HG03460 (cell line): ENCODE measurements around the gene FBXO39.
"Not testable (repeated sequence)": the region's sequence is repeated elsewhere in the genome, so short reads cannot be mapped to it uniquely, and the experiment has no call there.

Source experiments
- ATAC-seq: cut with Tn5 transposase; IDR thresholded peaks from one replicate; pipeline ENCODE4 v1.9.1; 2021; ENCODE audit not compliant: unreplicated experiment

The FBXO39 gene

DNA sequence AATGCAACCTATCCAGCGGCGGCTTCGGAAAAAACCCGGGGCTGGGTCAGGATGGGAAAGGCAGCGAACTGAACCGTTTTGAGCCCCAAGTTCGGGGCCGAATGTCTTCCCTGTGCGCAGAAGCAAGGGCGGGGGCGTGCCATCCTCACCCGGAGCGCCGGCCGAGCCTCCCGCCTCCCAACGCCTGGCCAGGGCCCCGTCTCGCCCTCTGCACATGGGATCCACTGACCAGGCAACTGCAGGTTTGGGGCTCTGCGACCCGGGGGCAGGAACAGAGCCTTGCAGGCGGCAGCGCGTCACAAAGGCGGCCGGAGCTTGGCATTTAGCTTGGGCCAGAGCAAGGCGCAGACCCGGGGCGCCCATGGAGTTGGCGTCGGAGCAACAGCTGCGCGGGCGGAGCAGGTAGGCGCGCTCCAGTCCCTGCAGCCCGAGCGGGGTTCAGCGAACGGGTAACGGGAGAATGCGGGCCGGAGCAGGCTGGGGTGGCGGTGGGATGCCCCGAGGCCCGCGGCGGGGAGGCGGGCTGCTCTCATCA is at the start of gene FBXO39:
TSS of gene FBXO39 (plus strand) at position 345 of the 535 bp plus-strand sequence. CDS start 3,654 bp downstream, outside the sequence.
- no peak for ATAC-seq

DNA sequence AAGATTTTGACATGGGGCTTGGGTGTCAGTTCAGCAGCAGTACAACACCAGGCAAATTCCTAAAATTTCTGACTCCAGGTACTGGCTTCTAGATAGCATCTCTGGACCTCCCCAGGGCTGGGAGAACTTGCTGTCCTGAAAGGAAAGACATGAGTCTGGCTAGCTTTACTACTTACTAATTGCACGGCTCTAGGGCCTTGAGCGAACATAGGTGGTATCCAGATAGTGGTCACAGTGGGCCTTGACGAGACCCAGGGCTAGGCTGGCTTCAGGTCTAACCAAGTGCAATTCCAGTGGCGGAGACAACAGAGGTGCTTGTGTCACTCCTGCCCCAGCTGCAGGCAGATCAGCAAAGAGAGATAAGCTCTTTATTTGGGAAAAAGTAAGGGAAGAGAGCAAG is 46.5 kb upstream of the FBXO39 start:
- ATAC-seq: no peak

DNA sequence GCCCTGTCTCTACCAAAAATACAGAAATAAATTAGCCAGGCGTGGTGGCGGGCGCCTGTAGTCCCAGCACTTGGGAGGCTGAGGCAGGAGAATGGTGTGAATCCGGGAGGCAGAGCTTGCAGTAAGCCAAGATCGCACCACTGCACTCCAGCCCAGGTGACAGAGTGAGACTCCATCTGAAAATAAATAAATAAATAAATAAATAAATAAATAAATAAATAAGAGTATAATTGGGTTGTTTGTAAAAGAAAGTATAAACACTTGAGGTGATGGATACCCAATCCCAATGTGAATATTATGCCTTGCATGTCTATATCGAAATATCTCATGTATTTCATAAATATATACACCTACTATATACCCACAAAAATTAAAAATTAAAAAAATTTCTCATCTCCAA is 29.4 kb upstream of the FBXO39 start:
- ATAC-seq: not testable (repeated sequence)

DNA sequence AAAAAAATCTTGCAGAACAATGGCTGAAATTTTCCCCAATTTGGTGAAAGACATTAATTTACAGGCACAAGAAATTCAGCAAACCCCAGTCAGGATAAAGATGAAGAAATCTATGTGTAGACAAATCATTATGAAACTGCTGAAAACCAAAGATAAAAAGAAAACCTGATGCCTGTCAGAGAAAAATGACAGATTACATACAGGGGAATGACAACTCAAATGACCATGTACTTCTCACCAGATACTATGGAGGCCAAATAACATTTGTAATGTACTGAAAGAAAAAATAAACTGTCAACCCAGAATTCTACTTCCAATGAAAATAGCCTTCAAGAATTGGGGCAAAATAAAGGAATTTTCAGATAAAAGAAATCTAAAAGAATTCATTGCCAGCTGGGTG is 27.4 kb upstream of the FBXO39 start:
- no peak for ATAC-seq

DNA sequence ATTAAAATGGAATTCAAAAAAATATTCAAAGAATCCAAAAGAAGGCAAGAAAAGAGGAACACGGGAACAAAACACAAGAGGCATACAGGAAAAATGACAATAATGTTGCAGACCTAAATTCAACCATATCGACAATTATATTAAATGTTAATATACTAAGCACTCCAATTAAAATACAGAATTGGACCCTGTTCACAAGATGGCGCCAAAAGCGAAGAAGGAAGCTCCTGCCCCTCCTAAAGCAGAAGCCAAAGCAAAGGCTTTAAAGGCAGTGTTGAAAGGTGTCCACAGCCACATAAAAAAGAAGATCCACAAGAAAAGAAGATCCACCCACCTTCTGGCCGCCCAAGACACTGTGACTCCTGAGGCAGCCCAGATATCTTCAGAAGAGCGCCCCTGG is 26.5 kb upstream of the FBXO39 start:
- ATAC-seq: no peak

DNA sequence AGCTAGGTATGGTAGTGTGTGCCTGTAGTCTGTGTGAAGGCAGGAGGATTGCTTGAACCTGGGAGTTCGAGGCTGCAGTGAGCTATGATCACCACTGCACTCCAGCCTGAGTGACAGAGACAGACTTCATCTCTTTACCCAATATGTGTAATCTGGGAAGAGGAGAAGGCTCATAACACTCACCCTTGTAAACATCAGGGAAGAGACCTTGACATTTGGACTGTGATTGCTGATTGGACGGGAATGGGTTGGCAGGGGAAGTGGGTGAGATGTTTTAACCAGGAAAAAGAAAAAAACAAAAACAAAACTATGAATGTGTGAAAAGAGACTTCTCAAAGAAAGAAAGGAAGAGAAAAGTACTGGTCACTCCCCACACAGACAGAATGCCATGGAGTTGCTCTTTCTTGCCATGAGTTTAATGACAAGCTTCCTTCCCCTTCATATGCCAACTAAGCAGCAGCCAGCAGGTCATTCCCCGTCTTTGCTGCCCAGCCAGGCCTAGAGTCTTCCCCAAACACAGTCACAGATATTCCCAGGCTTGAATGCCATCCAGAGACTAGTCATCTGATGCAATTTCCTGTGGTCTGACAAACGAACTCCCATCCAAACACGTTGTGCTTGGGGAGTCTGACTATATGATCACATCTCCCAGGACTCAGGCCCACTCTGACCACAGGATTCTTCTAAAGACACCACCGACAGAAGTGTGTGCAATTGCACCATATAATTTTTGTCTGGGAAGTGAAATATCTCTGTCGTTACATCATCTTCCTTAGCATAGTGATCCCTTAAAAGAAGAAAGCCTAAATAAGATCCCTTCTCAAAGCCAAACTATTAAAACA is 23.7 kb upstream of the FBXO39 start:
- no peak for ATAC-seq

DNA sequence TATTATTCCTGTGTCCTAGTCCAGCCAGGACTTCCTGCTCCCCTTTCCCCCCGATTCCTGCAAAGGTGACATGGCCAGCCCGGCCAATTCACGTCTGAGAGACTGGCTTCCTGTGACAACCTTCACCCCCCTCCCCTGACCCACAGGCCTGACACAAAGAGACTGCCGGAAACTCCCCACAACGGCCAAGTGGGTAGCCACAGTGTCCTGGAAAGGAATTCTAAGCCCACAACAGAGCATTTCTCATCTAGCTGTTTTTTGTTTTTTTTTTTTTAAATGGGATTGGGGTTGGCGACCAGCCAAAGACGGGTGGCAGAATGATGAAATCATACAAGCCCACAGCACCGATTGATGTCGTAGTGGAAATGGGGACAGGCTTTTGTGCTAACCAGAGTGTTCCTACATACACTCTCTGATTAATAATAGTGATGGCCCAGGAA is 23.0 kb upstream of the FBXO39 start:
- ATAC-seq: no peak

DNA sequence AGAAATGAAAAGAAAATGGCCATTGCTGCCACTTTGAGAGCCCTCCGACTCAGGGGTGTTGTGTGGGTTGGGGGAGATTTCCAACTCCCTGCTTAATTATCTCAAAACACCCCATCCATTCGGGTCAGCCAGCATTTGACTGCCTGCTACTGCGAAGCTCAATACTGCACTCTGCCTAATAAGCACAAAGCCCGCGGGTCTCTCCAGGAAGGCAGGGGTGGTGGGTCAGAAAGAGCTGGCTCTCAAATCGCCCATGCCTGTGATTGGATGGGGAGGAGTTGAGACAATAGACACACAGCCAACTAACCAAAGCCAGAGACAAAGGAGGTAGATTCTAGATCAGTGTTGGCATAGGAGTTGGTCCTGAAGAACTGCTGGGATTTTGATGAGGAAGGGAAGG is 22.5 kb upstream of the FBXO39 start:
- no peak for ATAC-seq

DNA sequence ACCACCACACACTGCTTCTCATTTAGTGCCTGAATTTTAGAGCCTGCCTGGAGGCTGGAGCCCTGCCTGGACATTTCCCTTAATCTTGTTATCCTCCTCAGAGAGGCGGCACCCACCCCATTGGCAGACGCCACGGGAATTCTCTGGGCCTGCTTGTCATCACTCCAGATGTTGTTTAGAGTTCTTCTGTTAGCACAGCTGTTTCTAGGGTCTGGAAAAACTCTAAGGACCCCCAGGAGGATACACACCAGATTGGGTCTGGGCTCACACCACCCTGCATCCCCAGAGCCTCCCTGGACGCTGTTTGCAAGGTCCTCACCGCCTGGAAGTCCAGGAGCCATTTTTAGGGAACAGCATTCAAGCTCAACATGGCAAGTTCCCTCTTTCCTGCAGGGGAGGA is 20.7 kb upstream of the FBXO39 start:
- no peak for ATAC-seq

DNA sequence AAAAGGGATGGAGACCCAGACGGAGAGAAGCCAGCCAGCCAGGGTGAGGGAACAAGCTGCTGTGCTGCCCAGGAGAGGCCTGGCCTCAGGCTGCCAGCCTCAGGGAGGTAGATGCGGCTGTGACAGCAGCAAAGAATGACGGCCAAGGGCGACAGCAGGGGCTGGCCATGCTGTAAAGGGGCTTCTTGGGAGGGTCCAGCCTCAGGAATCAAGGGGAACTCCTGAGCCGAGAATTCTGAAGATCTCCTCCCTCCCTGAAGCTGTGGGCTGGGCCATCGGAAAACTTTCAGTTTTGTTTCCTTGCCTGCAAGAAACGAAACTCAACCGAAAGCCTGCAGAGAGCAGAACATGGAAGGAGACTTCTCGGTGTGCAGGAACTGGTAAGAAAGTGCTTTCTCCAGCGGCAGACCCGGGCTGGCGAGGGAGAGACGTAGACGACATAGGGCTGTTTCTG is 20.3 kb upstream of the FBXO39 start, which contains the start of gene XAF1:
TSS of gene XAF1 (plus strand) at position 316 of the 454 bp plus-strand sequence. CDS start at position 349, 33 bp downstream.
- ATAC-seq: peak; percentile 57

DNA sequence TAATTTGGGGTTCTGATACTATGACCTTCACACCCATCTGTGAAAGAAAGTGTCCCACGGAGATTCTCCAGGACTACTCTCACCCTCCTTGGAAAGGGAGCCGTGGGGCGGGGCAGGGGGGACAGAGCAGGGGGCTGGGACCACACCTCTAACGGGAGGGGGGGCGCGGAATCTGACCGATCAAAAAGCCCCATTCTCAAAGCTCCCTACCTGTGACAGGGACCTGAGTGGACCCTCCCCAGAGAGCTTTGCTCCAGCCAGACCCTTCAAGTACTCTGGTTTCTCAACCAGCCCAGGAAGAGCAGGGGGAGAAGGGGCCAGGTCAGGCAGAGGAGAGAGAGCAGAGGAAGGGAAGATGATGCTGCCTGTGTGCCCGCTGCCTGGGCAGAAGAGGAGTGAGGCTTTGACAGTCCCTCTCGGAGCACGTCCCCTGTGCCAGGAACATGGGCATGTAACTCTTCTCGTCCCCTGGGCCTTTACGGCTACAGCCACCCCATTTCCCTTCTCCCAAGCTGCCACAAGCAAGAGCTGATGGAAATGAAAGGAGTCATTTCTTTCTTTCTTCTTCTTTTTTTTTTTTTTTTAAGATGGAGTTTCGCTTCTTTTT is 19.5 kb upstream of the FBXO39 start:
- ATAC-seq: no peak

DNA sequence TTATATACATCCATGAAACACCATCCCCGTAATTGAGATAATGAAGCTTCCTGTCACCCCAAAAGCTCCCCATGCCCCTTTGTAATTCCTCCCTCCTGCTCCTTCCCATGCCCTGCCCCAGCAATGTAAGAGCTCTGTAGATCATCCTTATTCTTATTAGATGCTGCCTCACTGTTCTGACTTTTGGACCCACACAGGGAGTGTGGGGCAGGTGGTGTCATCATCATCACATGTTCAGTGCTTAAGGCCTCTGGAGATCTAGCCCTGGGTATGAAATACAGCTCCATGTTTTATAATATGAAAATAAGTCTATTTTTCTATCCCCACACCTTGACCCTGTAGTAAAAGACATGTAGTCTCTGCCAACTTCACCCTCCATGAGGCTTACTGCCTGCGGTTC is 18.3 kb upstream of the FBXO39 start:
- no peak for ATAC-seq

DNA sequence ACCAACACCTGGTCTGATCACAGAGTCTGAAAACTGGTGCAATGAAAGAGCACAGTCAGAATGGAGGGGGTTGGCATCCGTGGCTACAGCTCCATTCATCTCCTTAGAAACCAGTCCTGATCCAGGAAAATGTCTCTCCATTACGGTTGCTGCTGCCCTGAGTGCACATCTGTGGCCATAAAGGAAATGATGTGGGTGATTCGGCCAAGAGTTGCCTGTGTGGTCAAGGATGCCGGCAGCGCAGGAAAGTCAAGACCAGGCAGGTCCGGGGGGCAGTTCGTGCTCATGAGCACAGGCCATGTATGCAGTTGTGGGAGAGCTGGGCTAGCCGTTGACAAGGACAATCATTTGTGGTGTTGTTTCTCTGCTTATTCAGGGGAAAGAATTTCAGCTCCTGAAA is 14.2 kb upstream of the FBXO39 start:
- ATAC-seq: no peak

DNA sequence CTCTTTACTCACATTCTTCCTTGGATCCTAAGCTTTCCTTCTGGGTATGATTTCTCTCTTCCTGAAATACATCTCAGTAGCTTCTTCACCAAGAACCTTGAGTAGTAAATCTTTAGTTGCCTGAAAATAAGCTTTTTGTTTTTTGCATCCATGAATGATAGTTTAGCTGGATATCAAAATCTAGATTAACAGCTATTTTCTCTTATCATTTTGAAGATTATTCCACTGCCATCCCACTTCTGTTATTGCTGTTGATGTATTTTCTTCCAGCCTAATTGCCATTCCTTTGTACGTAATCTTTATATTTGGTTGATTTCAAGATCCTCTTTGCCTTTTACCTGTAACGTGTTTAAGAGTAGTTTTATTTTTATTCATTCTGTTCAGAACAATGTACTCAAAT is 7.6 kb upstream of the FBXO39 start:
- no peak for ATAC-seq

DNA sequence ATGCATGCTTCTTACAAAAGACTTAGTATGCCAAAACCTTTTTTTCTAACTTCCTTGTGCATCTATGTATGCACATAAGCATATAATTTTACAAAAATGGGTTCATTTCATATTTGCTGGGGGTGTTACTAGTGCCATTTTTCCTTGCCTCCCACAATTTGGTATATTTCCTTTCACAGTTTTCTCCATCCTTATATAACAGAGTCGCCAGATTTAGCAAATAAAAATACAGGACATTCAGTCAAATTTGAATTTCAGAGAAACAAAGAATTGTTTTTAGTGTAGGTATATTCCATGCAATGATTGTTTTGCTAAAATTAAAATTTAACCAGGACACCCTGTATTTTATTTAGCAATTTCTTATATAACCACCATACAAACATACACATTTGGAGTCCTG is 4.0 kb upstream of the FBXO39 start:
- ATAC-seq: no peak

DNA sequence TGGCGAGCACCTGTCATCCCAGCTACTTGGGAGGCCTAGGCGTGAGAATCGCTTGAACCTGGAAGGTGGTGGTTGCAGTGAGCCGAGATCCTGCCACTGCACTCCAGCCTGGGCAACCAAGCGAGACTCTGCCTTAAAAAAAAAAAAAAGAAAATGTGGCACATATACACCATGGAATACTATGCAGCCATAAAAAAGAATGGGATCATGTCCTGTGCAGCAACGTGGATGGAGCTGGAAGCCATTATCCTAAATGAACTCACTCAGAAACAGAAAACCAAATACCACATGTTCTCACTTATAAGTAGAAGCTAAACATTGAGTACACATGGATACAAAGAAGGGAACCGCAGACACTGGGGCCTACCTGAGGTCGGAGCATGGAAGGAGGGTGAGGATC is 1.1 kb upstream of the FBXO39 start:
- not testable (repeated sequence) for ATAC-seq

DNA sequence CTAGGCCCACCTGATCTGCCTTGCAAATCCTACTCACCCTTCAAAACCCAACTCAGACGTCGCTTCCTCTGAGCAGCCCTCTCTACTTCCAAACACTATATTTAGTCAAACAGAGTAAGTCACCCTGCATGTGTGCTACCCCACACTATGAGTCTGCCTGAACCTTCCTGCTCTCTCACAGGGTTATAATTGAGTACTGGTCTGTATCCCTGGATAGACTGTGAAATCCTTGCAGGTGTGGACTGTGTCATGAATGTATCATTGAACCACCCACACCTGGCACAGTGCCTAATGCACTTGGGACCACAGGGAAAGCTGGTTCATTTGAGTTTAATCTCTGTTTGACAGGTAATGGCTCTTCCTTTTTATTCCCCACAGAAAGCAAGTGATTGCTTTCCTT is 3.4 kb downstream of the FBXO39 start:
- no peak for ATAC-seq

DNA sequence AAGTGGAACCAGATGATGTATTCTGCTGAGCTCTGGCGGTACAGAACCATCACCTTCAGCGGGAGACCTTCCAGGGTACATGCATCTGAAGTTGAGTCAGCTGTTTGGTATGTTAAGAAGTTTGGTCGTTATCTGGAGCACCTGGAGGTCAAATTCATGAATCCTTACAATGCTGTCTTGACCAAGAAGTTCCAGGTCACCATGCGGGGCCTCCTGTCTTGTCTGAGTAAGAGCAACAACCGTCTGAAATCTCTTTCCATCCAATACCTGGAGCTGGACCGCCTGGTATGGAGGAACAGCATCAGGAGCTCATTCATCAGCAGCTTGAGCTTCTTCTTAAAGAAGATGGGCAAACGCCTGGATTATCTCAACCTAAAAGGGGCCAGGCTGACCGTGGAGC is 4.0 kb downstream of the FBXO39 start:
- ATAC-seq: no peak

DNA sequence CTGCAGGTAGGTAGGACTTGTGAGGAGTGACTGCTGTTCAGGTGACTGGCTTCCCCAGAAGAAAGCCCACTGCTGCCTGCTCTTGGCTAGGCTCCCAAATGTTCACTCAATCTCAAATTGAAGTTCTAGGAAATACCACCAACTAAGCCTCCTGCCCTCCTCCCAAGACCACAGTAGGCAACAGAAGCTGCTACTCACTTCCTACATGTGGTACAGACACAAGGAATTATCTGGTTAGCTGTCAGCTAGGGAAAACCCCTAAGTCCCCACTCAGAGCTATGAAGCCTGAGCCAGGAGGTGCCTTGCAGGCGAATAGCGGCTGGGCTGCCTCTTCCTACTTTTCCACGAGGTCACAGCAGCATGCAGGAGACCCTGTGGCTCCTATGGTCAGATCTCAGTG is 4.9 kb downstream of the FBXO39 start:
- no peak for ATAC-seq

DNA sequence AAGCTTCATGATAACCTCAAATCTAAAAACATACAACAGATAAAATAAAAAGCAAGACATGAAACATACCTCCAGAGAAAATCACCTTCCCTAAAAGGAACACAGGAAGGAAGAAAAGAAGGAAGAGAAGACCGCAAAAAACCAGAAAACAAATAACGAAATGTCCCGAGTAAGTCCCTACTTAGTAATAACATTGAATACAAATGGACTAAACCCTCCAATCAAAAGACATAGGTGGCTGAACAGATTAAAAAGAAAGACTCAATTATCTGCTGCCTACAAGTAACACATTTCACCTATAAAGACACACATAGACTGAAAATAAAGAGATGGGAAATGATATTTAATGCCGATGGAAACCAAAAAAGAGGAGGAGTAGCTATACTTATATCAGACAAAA is 6.2 kb downstream of the FBXO39 start:
- ATAC-seq: no peak

DNA sequence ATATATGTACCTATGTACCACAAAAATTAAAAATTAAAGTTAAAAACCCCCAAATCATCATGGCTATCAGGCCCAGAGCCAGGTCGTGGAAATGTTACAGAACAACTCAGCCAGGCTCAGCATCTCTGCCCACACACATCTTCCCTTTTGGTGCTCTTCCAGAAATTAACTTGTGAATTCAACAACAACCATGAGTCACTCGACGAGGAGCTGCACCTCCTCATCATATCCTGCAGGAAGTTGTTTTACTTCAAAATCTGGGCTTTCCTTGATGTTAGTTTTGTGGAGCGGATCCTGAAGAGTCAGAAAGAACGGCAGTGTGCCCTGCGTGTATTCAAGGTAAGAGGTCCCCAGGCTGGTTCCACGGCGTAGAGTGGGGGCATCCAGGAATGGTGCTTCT is 10.6 kb downstream of the FBXO39 start:
- no peak for ATAC-seq

DNA sequence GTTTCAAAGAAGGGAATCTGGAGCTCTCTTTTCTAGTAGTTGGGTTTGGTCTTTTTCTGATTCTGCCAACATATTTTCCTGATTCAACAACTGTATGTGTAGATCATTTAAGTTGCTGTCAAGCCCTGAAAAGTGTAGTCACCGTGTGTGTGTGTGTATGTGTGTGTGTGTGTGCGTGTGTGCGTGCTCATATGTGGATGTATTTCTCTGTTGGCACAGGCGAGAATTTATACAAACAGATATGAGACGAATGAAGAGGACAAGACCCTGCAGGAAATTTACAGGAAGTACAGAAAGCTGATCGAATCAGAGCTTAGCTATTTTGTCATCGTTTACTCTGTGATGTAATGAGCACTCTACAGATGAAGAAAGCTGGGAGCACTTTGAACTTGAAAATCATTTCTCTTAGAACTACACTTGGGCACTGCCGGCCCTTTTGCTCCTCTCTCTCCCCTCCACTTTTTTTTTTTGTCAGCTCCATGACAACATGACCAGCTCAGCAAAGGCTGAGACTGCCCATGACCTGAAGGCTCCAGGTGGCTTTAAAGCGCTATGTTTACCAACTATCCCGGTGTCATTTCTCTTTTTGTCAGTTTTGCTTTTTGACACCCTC is 11.2 kb downstream of the FBXO39 start:
- ATAC-seq: no peak
